WTC11 (cell line): Measurements from ENCODE around the gene TTN. TPM values are rescaled to one million over a fixed set of nuclear protein-coding genes. Genes with fewer than 3 reads are reported as not detected.

Experiments
- ATAC-seq: fragments of 200-7000 bp; cut with Tn5 transposase; 2 replicates; pipeline ENCODE4 v1.10.0; 2021; ENCODE audit warnings: mild to moderate bottlenecking, moderate library complexity
- CTCF ChIA-PET: fragments of 300-600 bp; sonication (Branson Sonifier 250); formaldehyde crosslinking; loops from one replicate; lab custom pipeline; 2021; ENCODE audit warnings: antibody characterized with exemption; lab: Charles Lee
- POLR2A ChIA-PET: fragments of 350-600 bp; sonication (Branson Sonifier 250); formaldehyde crosslinking; loops from one replicate; lab custom pipeline; 2021; ENCODE audit warnings: antibody characterized with exemption; lab: Charles Lee
- DNase-seq: peaks from one replicate; pipeline ENCODE4 v3.0.0; 2021; ENCODE audit warnings: low spot score
- H3K27ac Mint-ChIP-seq: 2 replicates; pipeline ENCODE4 v1.8.0; 2021; ENCODE audit warnings: mixed read lengths
- H3K27me3 Mint-ChIP-seq: 2 replicates; pipeline ENCODE4 v1.8.0; 2021; ENCODE audit warnings: low read depth, mild to moderate bottlenecking, moderate library complexity, mixed read lengths
- H3K36me3 Mint-ChIP-seq: 2 replicates; pipeline ENCODE4 v1.8.0; 2021; ENCODE audit warnings: mixed read lengths
- H3K4me1 Mint-ChIP-seq: 2 replicates; pipeline ENCODE4 v1.8.0; 2022; ENCODE audit warnings: mixed read lengths
- H3K4me3 Mint-ChIP-seq: 2 replicates; pipeline ENCODE4 v1.8.0; 2021; ENCODE audit warnings: mild to moderate bottlenecking, moderate library complexity, mixed read lengths
- H3K9me3 Mint-ChIP-seq: 2 replicates; pipeline ENCODE4 v1.8.0; 2021; ENCODE audit warnings: mixed read lengths
- CBFB ChIP-seq: sonication (generic); formaldehyde crosslinking; IDR thresholded peaks from 2 replicates; pipeline ENCODE4 v1.8.1; 2022; ENCODE audit warnings: mild to moderate bottlenecking, low read depth, missing genetic modification reagents
- CTCF ChIP-seq: fragments of 200-600 bp; IDR thresholded peaks from 2 replicates; pipeline ENCODE4 v1.8.0; 2022; ENCODE audit warnings: antibody characterized with exemption
- ETV6 ChIP-seq: sonication (generic); formaldehyde crosslinking; IDR thresholded peaks from 2 replicates; pipeline ENCODE4 v1.8.1; 2022; ENCODE audit warnings: mild to moderate bottlenecking, missing genetic modification reagents
- FOXK1 ChIP-seq: sonication (generic); formaldehyde crosslinking; IDR thresholded peaks from 2 replicates; pipeline ENCODE4 v1.8.0; 2022; ENCODE audit warnings: mild to moderate bottlenecking, moderate library complexity, missing genetic modification reagents
- FOXP4 ChIP-seq: sonication (generic); formaldehyde crosslinking; IDR thresholded peaks from 2 replicates; pipeline ENCODE4 v1.8.0; 2022; ENCODE audit warnings: mild to moderate bottlenecking, missing genetic modification reagents
- GRHL2 ChIP-seq: fragments of 250-450 bp; sonication (Bioruptor Pico); IDR thresholded peaks from 2 replicates; pipeline ENCODE4 v1.8.0; 2022; ENCODE audit warnings: mild to moderate bottlenecking, moderate library complexity; ENCODE audit not compliant: insufficient replicate concordance, severe bottlenecking
- GTF2I ChIP-seq: fragments of 250-450 bp; sonication (Bioruptor Pico); conservative IDR thresholded peaks from 2 replicates; pipeline ENCODE4 v1.4.0; 2021; ENCODE audit warnings: mild to moderate bottlenecking
- IRF2 ChIP-seq: sonication (generic); formaldehyde crosslinking; IDR thresholded peaks from 2 replicates; pipeline ENCODE4 v1.8.0; 2022; ENCODE audit warnings: low read depth, missing genetic modification reagents, borderline replicate concordance
- OVOL2 ChIP-seq: fragments of 250-450 bp; sonication (Bioruptor Pico); IDR thresholded peaks from 2 replicates; pipeline ENCODE4 v1.9.0; 2021; ENCODE audit warnings: mild to moderate bottlenecking, borderline replicate concordance
- PRRX2 ChIP-seq: fragments of 250-450 bp; sonication (Bioruptor Pico); IDR thresholded peaks from 2 replicates; pipeline ENCODE4 v1.8.0; 2021; ENCODE audit warnings: mild to moderate bottlenecking
- RELA ChIP-seq: sonication (generic); formaldehyde crosslinking; IDR thresholded peaks from 2 replicates; pipeline ENCODE4 v1.8.1; 2022; ENCODE audit warnings: missing genetic modification reagents, mild to moderate bottlenecking, borderline replicate concordance
- RORB ChIP-seq: fragments of 250-450 bp; sonication (Bioruptor Pico); IDR thresholded peaks from 2 replicates; pipeline ENCODE4 v1.9.0; 2021; ENCODE audit warnings: mild to moderate bottlenecking
- SMAD4 ChIP-seq: sonication (generic); formaldehyde crosslinking; IDR thresholded peaks from 2 replicates; pipeline ENCODE4 v1.8.0; 2022; ENCODE audit warnings: mild to moderate bottlenecking, missing genetic modification reagents
- ZNF232 ChIP-seq: sonication (generic); formaldehyde crosslinking; IDR thresholded peaks from 2 replicates; pipeline ENCODE4 v1.8.0; 2022; ENCODE audit warnings: mild to moderate bottlenecking, missing genetic modification reagents
- ZNF263 ChIP-seq: sonication (generic); formaldehyde crosslinking; IDR thresholded peaks from 2 replicates; pipeline ENCODE4 v1.8.1; 2022; ENCODE audit warnings: low read depth, mild to moderate bottlenecking, moderate library complexity, missing genetic modification reagents
- ZNF396 ChIP-seq: fragments of 250-450 bp; sonication (Bioruptor Pico); IDR thresholded peaks from 2 replicates; pipeline ENCODE4 v1.8.0; 2021; ENCODE audit warnings: mild to moderate bottlenecking, moderate library complexity, borderline replicate concordance
- ZNF671 ChIP-seq: fragments of 250-450 bp; sonication (Bioruptor Pico); IDR thresholded peaks from 2 replicates; pipeline ENCODE4 v1.8.0; 2021; ENCODE audit warnings: mild to moderate bottlenecking
- ZSCAN18 ChIP-seq: fragments of 250-450 bp; sonication (Bioruptor Pico); IDR thresholded peaks from 2 replicates; pipeline ENCODE4 v2.1.2; 2022; ENCODE audit warnings: mild to moderate bottlenecking, moderate library complexity
- total RNA-seq: library from RNA; stranded (reverse); gene quantifications from 3 replicates; pipeline ENCODE4 v1.2.3, GENCODE V29; 2021
- TF ChIP-seq, protein P1 (sequence below): sonication (generic); formaldehyde crosslinking; IDR thresholded peaks from 2 replicates; pipeline ENCODE4 v1.8.1; 2022; ENCODE audit warnings: missing genetic modification reagents, borderline replicate concordance
- TF ChIP-seq, protein P2 (sequence below): fragments of 250-450 bp; sonication (Bioruptor Pico); conservative IDR thresholded peaks from 2 replicates; pipeline ENCODE4 v1.9.0; 2021; ENCODE audit warnings: mild to moderate bottlenecking
- TF ChIP-seq, protein P3 (sequence below): fragments of 250-450 bp; sonication (Bioruptor Pico); IDR thresholded peaks from 2 replicates; pipeline ENCODE4 v1.9.0; 2021; ENCODE audit warnings: mild to moderate bottlenecking
- TF ChIP-seq, protein P4 (sequence below): sonication (generic); formaldehyde crosslinking; IDR thresholded peaks from 2 replicates; pipeline ENCODE4 v1.8.1; 2022; ENCODE audit warnings: low read depth, missing genetic modification reagents, borderline replicate concordance

Gene TTN
- total RNA-seq, 1 experiment from 2014 or later, result 4.7 TPM

DNA sequence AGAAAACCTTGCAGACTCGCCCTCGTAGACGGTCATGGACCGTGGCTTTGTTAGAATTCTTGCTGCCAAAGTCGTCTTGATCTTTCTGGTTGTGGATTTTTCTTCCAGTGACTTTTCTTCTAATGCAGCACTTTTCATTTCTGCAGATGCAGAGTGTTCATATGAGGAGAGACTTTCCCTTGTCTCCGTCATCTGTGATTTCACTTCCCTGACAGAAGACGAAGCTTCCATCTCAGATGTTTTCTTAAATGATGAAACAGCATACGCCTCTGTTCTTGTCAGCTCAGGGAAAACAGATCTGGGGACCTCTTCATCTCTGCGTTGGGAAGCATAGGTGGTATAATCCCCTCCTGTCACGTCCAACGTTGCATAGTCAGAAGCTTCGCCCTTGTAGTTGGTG, 276.1 kb downstream of the TTN start:
- DNase-seq (no peak), ATAC-seq (no peak)
- no peaks in the 10 kb centered on the region for H3K9me3 Mint-ChIP-seq
- no peak overlapping the region for H3K4me3 Mint-ChIP-seq
- ChIA-PET POLR2A (no interaction called here), CTCF (no interaction called here)
- no peak overlapping the region for H3K27ac Mint-ChIP-seq
- H3K4me1 Mint-ChIP-seq, result no peaks in the 10 kb centered on the region
- no peaks in the 10 kb centered on the region for H3K27me3 Mint-ChIP-seq
- TF ChIP-seq GTF2I (CRISPR knock-in tag), result no peak
- TF ChIP-seq CBFB, result no peak
- no peak for TF ChIP-seq ZNF263 (CRISPR knock-in tag)
- TF ChIP-seq ZNF232, result no peak
- no peak for TF ChIP-seq ETV6 (CRISPR knock-in tag)
- TF ChIP-seq ZNF396, result no peak
- TF ChIP-seq, protein P1, sequence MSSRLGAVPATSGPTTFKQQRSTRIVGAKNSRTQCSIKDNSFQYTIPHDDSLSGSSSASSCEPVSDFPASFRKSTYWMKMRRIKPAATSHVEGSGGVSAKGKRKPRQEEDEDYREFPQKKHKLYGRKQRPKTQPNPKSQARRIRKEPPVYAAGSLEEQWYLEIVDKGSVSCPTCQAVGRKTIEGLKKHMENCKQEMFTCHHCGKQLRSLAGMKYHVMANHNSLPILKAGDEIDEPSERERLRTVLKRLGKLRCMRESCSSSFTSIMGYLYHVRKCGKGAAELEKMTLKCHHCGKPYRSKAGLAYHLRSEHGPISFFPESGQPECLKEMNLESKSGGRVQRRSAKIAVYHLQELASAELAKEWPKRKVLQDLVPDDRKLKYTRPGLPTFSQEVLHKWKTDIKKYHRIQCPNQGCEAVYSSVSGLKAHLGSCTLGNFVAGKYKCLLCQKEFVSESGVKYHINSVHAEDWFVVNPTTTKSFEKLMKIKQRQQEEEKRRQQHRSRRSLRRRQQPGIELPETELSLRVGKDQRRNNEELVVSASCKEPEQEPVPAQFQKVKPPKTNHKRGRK, result no peak
- no peak for TF ChIP-seq FOXP4
- TF ChIP-seq RELA (CRISPR knock-in tag), result no peak
- TF ChIP-seq FOXK1 (CRISPR knock-in tag), result no peak
- no peak for TF ChIP-seq ZNF671 (CRISPR knock-in tag)
- peaks cover 40% of the 10 kb centered on the region for H3K36me3 Mint-ChIP-seq

GRCh38 chr2:178530625-178531142, 276.5 kb downstream of the TTN start:
- Mint-ChIP-seq H3K27me3 (no peaks in the 10 kb centered on the region), H3K4me3 (no peak overlapping the region), H3K4me1 (no peaks in the 10 kb centered on the region)
- ATAC-seq, result no peak
- CTCF ChIA-PET, result no interaction called here
- TF ChIP-seq CTCF (no peak), ZSCAN18 (CRISPR knock-in tag) (no peak), ZNF671 (CRISPR knock-in tag) (no peak), IRF2 (no peak), GRHL2 (no peak), RORB (no peak), SMAD4 (CRISPR knock-in tag) (no peak), PRRX2 (no peak), OVOL2 (CRISPR knock-in tag) (no peak)
- TF ChIP-seq, protein P2, sequence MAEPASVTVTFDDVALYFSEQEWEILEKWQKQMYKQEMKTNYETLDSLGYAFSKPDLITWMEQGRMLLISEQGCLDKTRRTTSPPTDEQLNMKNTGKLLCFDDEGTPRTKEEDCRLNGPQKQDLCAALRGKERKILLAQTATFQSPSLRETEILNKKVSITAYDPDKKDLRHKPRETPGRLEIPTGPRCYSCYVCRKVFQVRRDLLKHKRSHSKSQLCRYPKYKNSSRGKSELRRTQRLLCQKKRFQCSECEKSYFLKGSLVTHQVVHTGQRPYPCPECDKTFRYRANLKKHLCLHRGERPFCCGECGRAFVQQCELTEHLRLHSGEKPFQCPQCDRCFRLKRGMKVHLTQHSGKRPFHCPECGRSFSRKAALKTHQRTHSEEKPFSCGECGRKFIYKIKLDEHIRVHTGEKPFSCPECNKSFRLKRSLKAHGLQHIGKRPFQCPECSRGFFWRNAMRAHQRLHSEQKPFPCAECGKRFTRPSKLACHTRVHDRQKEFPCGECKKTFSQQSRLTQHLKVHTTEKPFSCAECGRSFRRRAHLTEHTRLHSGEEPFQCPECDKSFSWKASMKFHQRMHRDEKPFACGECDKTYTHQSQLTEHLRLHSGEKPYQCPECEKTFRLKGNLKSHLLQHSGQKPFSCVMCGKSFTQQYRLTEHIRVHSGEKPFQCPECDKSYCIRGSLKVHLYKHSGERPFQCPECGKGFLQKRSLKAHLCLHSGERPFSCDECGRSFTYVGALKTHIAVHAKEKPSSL (CRISPR knock-in tag), result no peak
- TF ChIP-seq, protein P3, sequence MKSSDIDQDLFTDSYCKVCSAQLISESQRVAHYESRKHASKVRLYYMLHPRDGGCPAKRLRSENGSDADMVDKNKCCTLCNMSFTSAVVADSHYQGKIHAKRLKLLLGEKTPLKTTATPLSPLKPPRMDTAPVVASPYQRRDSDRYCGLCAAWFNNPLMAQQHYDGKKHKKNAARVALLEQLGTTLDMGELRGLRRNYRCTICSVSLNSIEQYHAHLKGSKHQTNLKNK (CRISPR knock-in tag), result no peak
- TF ChIP-seq, protein P4, sequence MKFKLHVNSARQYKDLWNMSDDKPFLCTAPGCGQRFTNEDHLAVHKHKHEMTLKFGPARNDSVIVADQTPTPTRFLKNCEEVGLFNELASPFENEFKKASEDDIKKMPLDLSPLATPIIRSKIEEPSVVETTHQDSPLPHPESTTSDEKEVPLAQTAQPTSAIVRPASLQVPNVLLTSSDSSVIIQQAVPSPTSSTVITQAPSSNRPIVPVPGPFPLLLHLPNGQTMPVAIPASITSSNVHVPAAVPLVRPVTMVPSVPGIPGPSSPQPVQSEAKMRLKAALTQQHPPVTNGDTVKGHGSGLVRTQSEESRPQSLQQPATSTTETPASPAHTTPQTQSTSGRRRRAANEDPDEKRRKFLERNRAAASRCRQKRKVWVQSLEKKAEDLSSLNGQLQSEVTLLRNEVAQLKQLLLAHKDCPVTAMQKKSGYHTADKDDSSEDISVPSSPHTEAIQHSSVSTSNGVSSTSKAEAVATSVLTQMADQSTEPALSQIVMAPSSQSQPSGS, result no peak
- TF ChIP-seq, all 79 proteins: peak for 0
- Mint-ChIP-seq H3K36me3 (peaks cover 41% of the 10 kb centered on the region), H3K9me3 (no peaks in the 10 kb centered on the region), H3K27ac (no peak overlapping the region)
- POLR2A ChIA-PET, result no interaction called here
- no peak for DNase-seq
